H1 (cell line): Measurements from ENCODE around the gene LPAR3. TPM values are rescaled to one million over a fixed set of nuclear protein-coding genes. Genes with fewer than 3 reads are reported as not detected.

Experiments
- EGR1 ChIP-seq: IDR thresholded peaks from 2 replicates; pipeline ENCODE4 v1.6.1; 2011; ENCODE audit warnings: low read depth, low read length, borderline replicate concordance
- HDAC6 ChIP-seq: IDR thresholded peaks from one replicate; pipeline ENCODE4 v1.7.1; 2012; ENCODE audit warnings: low read depth, mild to moderate bottlenecking, inconsistent platforms, low read length, moderate library complexity
- KDM5A ChIP-seq: fragments of 200-600 bp; IDR thresholded peaks from 2 replicates; pipeline ENCODE4 v1.7.1; 2012; ENCODE audit warnings: mild to moderate bottlenecking, low read length, inconsistent platforms, mixed read lengths
- SIX5 ChIP-seq: IDR thresholded peaks from 2 replicates; pipeline ENCODE4 v1.6.1; 2011; ENCODE audit warnings: mild to moderate bottlenecking, low read depth, low read length
- polyA plus RNA-seq, 7 experiments: library from polyadenylated mRNA; depleted of rRNA in 3 of 7; stranded (reverse) in 5 of 7; unstranded in 2 of 7; fragments of >200 nt in 5 of 7; fragments of 200-250 nt in 2 of 7; gene quantifications; 1 replicate in 5 of 7; 2 replicates in 1 of 7; 4 replicates in 1 of 7; pipeline versions ENCODE4 v1.2.1 to v1.2.3, GENCODE V29; 2011 to 2013; ENCODE audit warnings: missing spikeins in 2 of 7, mixed read lengths in 2 of 7
- total RNA-seq: library from RNA; stranded (reverse); fragmentation: NEBNext Ultra II Directional; extraction: Animal tissue kit (Norgen Biotek cat#: 25700); gene quantifications from 2 replicates; pipeline ENCODE4 v1.2.1, GENCODE V29; 2021
- TF ChIP-seq, protein P1 (sequence below): fragments of 300-600 bp; sonication (generic); IDR thresholded peaks from 2 replicates; pipeline ENCODE4 v1.7.1; 2012; ENCODE audit warnings: low read length, moderate library complexity, mild to moderate bottlenecking, inconsistent platforms; ENCODE audit not compliant: insufficient replicate concordance

LPAR3 gene
- total and polyA plus RNA-seq, 2 of the 8 experiments (the other 6 are each of a cell fraction or from before 2014, with no cell fraction given) = 17.1 to 25.4 TPM

GRCh38 chr1:84834419-84835064 lies 58.5 kb downstream of the LPAR3 start (continued):
- TF ChIP-seq, protein P1, sequence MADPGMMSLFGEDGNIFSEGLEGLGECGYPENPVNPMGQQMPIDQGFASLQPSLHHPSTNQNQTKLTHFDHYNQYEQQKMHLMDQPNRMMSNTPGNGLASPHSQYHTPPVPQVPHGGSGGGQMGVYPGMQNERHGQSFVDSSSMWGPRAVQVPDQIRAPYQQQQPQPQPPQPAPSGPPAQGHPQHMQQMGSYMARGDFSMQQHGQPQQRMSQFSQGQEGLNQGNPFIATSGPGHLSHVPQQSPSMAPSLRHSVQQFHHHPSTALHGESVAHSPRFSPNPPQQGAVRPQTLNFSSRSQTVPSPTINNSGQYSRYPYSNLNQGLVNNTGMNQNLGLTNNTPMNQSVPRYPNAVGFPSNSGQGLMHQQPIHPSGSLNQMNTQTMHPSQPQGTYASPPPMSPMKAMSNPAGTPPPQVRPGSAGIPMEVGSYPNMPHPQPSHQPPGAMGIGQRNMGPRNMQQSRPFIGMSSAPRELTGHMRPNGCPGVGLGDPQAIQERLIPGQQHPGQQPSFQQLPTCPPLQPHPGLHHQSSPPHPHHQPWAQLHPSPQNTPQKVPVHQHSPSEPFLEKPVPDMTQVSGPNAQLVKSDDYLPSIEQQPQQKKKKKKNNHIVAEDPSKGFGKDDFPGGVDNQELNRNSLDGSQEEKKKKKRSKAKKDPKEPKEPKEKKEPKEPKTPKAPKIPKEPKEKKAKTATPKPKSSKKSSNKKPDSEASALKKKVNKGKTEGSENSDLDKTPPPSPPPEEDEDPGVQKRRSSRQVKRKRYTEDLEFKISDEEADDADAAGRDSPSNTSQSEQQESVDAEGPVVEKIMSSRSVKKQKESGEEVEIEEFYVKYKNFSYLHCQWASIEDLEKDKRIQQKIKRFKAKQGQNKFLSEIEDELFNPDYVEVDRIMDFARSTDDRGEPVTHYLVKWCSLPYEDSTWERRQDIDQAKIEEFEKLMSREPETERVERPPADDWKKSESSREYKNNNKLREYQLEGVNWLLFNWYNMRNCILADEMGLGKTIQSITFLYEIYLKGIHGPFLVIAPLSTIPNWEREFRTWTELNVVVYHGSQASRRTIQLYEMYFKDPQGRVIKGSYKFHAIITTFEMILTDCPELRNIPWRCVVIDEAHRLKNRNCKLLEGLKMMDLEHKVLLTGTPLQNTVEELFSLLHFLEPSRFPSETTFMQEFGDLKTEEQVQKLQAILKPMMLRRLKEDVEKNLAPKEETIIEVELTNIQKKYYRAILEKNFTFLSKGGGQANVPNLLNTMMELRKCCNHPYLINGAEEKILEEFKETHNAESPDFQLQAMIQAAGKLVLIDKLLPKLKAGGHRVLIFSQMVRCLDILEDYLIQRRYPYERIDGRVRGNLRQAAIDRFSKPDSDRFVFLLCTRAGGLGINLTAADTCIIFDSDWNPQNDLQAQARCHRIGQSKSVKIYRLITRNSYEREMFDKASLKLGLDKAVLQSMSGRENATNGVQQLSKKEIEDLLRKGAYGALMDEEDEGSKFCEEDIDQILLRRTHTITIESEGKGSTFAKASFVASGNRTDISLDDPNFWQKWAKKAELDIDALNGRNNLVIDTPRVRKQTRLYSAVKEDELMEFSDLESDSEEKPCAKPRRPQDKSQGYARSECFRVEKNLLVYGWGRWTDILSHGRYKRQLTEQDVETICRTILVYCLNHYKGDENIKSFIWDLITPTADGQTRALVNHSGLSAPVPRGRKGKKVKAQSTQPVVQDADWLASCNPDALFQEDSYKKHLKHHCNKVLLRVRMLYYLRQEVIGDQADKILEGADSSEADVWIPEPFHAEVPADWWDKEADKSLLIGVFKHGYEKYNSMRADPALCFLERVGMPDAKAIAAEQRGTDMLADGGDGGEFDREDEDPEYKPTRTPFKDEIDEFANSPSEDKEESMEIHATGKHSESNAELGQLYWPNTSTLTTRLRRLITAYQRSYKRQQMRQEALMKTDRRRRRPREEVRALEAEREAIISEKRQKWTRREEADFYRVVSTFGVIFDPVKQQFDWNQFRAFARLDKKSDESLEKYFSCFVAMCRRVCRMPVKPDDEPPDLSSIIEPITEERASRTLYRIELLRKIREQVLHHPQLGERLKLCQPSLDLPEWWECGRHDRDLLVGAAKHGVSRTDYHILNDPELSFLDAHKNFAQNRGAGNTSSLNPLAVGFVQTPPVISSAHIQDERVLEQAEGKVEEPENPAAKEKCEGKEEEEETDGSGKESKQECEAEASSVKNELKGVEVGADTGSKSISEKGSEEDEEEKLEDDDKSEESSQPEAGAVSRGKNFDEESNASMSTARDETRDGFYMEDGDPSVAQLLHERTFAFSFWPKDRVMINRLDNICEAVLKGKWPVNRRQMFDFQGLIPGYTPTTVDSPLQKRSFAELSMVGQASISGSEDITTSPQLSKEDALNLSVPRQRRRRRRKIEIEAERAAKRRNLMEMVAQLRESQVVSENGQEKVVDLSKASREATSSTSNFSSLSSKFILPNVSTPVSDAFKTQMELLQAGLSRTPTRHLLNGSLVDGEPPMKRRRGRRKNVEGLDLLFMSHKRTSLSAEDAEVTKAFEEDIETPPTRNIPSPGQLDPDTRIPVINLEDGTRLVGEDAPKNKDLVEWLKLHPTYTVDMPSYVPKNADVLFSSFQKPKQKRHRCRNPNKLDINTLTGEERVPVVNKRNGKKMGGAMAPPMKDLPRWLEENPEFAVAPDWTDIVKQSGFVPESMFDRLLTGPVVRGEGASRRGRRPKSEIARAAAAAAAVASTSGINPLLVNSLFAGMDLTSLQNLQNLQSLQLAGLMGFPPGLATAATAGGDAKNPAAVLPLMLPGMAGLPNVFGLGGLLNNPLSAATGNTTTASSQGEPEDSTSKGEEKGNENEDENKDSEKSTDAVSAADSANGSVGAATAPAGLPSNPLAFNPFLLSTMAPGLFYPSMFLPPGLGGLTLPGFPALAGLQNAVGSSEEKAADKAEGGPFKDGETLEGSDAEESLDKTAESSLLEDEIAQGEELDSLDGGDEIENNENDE = no peak
- TF ChIP-seq SIX5 = no peak
- TF ChIP-seq EGR1 = no peak
- TF ChIP-seq HDAC6 = no peak
- no peak for TF ChIP-seq KDM5A
